Measurements from ENCODE around the gene MS4A10. TPM values are rescaled to one million over a fixed set of nuclear protein-coding genes. Genes with fewer than 3 reads are reported as not detected.

Gene MS4A10
- total and polyA plus RNA-seq, 2 of the 8 experiments (the other 6 are each of a cell fraction or from before 2014, with no cell fraction given): not detected

DNA sequence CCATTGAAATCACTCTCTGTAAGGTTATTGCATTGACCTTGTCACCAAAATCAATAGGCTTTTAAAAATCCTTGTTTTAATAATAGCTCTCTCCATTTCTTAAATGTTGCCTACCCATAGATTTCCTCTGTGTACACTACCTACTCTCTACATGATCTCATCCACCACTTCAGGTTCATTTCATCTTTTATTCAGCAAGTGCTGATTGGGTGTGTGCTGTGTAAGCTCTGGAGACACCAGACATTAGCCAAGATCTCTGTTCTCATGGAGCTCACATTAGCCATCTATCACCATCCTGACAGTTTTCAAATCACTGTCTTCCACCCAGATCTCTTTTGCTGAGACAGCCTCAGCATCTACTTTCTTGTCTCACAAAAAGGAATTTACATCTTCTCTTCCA, 4.4 kb upstream of the MS4A10 start:
- H3K79me2 ChIP-seq (ENCODE audit: control insufficient read depth in 1 of 2, insufficient read depth in 2 of 2, low read length in 2 of 2): no peaks in the 10 kb centered on the region
- H3K56ac ChIP-seq (replicated peaks; ENCODE audit: insufficient read length, low read depth, low read length): no peak overlapping the region
- no peak overlapping the region for H2BK12ac ChIP-seq (ENCODE audit: low read depth, low read length)
- FAIRE-seq (no peak), DNase-seq (ENCODE audit: low read depth in 1 of 2, low spot score in 2 of 2) (no peak)
- H3K4me3 ChIP-seq (ENCODE audit: extremely low read depth in 1 of 4, insufficient read depth in 2 of 4, low read depth in 3 of 4, low read length in 4 of 4): no peak overlapping the region
- ChIA-PET CTCF (ENCODE audit: partially characterized antibody) (interaction anchor here (0.9 to 11.8 kb wide), 8 partner anchors 11 to 119 kb away, joined by 3 to 145 read pairs (median 4); no protein-coding TSS in a partner anchor), POLR2A (ENCODE audit: partially characterized antibody) (no interaction called here)
- H3K9ac ChIP-seq (replicated peaks in 1 of 4; ENCODE audit: extremely low read depth in 1 of 4, low read depth in 3 of 4, low read length in 3 of 4): no peak overlapping the region
- no peak overlapping the region for H2AK5ac ChIP-seq (ENCODE audit: low read depth, low read length)
- TF ChIP-seq POU5F1 (IDR thresholded peaks at IDR 0.05; ENCODE audit: low read depth, low read length) (no peak), SIRT6 (IDR thresholded peaks at IDR 0.05; ENCODE audit: low read length) (no peak), TAF7 (optimal IDR thresholded peaks at IDR 0.05; ENCODE audit: borderline replicate concordance, low read depth, low read length) (no peak), JUN (IDR thresholded peaks at IDR 0.05; ENCODE audit: low read depth, low read length) (no peak), RXRA (IDR thresholded peaks at IDR 0.05; ENCODE audit: insufficient read depth, low read depth, low read length) (no peak)
- no peaks in the 10 kb centered on the region for H4K20me1 ChIP-seq (replicated peaks in 1 of 2; ENCODE audit: control insufficient read depth in 1 of 2, insufficient read depth in 2 of 2, low read length in 2 of 2)
- H3K79me1 ChIP-seq (ENCODE audit: low read depth, low read length): no peaks in the 10 kb centered on the region
- H3K4ac ChIP-seq (replicated peaks; ENCODE audit: insufficient read length, low read depth, low read length): no peak overlapping the region
- H3K9me3 ChIP-seq (ENCODE audit: insufficient read depth in 2 of 2, low read depth in 1 of 2, low read length in 1 of 2): 0 out of 4 replicates have a peak, but pooled peaks cover 0 to 3% of the 10 kb centered on the region in 2 experiments
- H3K14ac ChIP-seq (ENCODE audit: insufficient read length): no peak overlapping the region
- no peak overlapping the region for H2AFZ ChIP-seq (ENCODE audit: low read length)
- H4K5ac ChIP-seq (ENCODE audit: insufficient read length, low read depth, low read length): no peak overlapping the region
- H3K4me2 ChIP-seq (ENCODE audit: insufficient read depth in 1 of 2, low read depth in 2 of 2, low read length in 2 of 2): no peak overlapping the region
- H2BK15ac ChIP-seq (ENCODE audit: low read length): no peak overlapping the region
- H2BK120ac ChIP-seq (replicated peaks; ENCODE audit: low read depth, low read length): no peak overlapping the region
- no peaks in the 10 kb centered on the region for H3K23me2 ChIP-seq (ENCODE audit: low read depth, low read length)
- no peaks in the 10 kb centered on the region; a peak in 1 of 7 replicates for H3K27me3 ChIP-seq (replicated peaks in 1 of 4; ENCODE audit: control insufficient read depth in 3 of 4, extremely low read depth in 1 of 4, insufficient read depth in 3 of 4, low read length in 3 of 4)
- H3K27ac ChIP-seq (ENCODE audit: low read depth, low read length): no peak overlapping the region
- H4K8ac ChIP-seq (ENCODE audit: extremely low read depth, insufficient read depth, low read length): no peak overlapping the region
- no peak overlapping the region for H3K23ac ChIP-seq (ENCODE audit: insufficient read length)
- H2BK5ac ChIP-seq (ENCODE audit: low read depth, low read length): no peak overlapping the region
- no peak overlapping the region for H2BK20ac ChIP-seq (ENCODE audit: low read length)
- no peak overlapping the region for H3K18ac ChIP-seq (ENCODE audit: extremely low read depth, low read length)
- H3K4me1 ChIP-seq (replicated peaks in 1 of 4; ENCODE audit: control insufficient read depth in 3 of 4, insufficient read depth in 4 of 4, low read length in 3 of 4): no peaks in the 10 kb centered on the region; a peak in 2 of 7 replicates
- H4K91ac ChIP-seq (replicated peaks; ENCODE audit: insufficient read length, low read length): no peak overlapping the region
- no peaks in the 10 kb centered on the region for H3K36me3 ChIP-seq (ENCODE audit: control insufficient read depth in 2 of 4, insufficient read depth in 4 of 4, low read length in 3 of 4)

Data from H1 (cell line).